ENCODE results near the gene NAP1L4. TPM values are rescaled to one million over a fixed set of nuclear protein-coding genes. Genes with fewer than 3 reads are reported as not detected.

Gene NAP1L4
- total RNA-seq, 1 experiment from 2014 or later, result 189 TPM

- TF ChIP-seq MYBL2 (CRISPR knock-in tag; IDR thresholded peaks at IDR 0.05) (peak; percentile 53; the same call in 1 of the 2 replicates), ZNF532 (CRISPR knock-in tag; IDR thresholded peaks at IDR 0.05; ENCODE audit: borderline replicate concordance) (no peak), USF2 (CRISPR knock-in tag; IDR thresholded peaks at IDR 0.05) (no peak), ZNF671 (CRISPR knock-in tag; IDR thresholded peaks at IDR 0.05) (no peak), PRDM15 (CRISPR knock-in tag; IDR thresholded peaks at IDR 0.05) (0 out of 2 replicates have a peak, but pooled peaks have one; percentile 21), E2F1 (CRISPR knock-in tag; IDR thresholded peaks at IDR 0.05) (0 out of 2 replicates have a peak, but pooled peaks have one; percentile 34), PRRX2 (CRISPR knock-in tag; IDR thresholded peaks at IDR 0.05) (no peak), NFE2L1 (CRISPR knock-in tag; IDR thresholded peaks at IDR 0.05) (peak; percentile 76; the same call in 1 of the 2 replicates), TEAD1 (CRISPR knock-in tag; IDR thresholded peaks at IDR 0.05) (peak; percentile 36; the same call in 1 of the 2 replicates), ZNF281 (CRISPR knock-in tag; IDR thresholded peaks at IDR 0.05) (0 out of 2 replicates have a peak, but pooled peaks have one; percentile 63), FOXK1 (CRISPR knock-in tag; IDR thresholded peaks at IDR 0.05) (peak; percentile 68), HMGXB4 (CRISPR knock-in tag; IDR thresholded peaks at IDR 0.05) (peak; percentile 77; the same call in 1 of the 2 replicates), ZBTB21 (CRISPR knock-in tag; IDR thresholded peaks at IDR 0.05; ENCODE audit: borderline replicate concordance) (0 out of 2 replicates have a peak, but pooled peaks have one; percentile 41), ZNF232 (CRISPR knock-in tag; IDR thresholded peaks at IDR 0.05) (0 out of 2 replicates have a peak, but pooled peaks have one; percentile 52), ZNF138 (CRISPR knock-in tag; conservative IDR thresholded peaks at IDR 0.05) (no peak), MAX (CRISPR knock-in tag; IDR thresholded peaks at IDR 0.05) (peak; percentile 64; the same call in 1 of the 2 replicates), NR2C2 (CRISPR knock-in tag; IDR thresholded peaks at IDR 0.05) (0 out of 2 replicates have a peak, but pooled peaks have one; percentile 34), FOXP1 (CRISPR knock-in tag; IDR thresholded peaks at IDR 0.05; ENCODE audit: borderline replicate concordance) (peak; percentile 78; the same call in 1 of the 2 replicates), NR1H2 (CRISPR knock-in tag; IDR thresholded peaks at IDR 0.05) (no peak), ZNF219 (CRISPR knock-in tag; IDR thresholded peaks at IDR 0.05; ENCODE audit: borderline replicate concordance) (no peak), IRF1 (CRISPR knock-in tag; IDR thresholded peaks at IDR 0.05) (peak; percentile 71; the same call in 1 of the 2 replicates)
Measured at GRCh38 chr11:2928605-2929530, 63.3 kb downstream of the NAP1L4 start, which contains the start of gene PHLDA2 (continued).

Measured in WTC11 (cell line).